ENCODE results near the gene ZNF280C.

GRCh38 chrX:130196466-130196865 is 72.2 kb downstream of the ZNF280C start:
- TF ChIP-seq CTCF (conservative IDR thresholded peaks at IDR 0.05): no peak
- TF ChIP-seq ZFX (IDR thresholded peaks at IDR 0.05): no peak
